H1 (cell line): ENCODE results near the gene ASTN2. TPM values are rescaled to one million over a fixed set of nuclear protein-coding genes. Genes with fewer than 3 reads are reported as not detected.

Experiments used
- BACH1 ChIP-seq: IDR thresholded peaks from 2 replicates; pipeline ENCODE4 v1.6.1; 2012; ENCODE audit warnings: low read length, improper control_type of control experiment
- CHD7 ChIP-seq: fragments of 300-600 bp; sonication (generic); IDR thresholded peaks from 2 replicates; pipeline ENCODE4 v1.7.1; 2012; ENCODE audit warnings: low read length, moderate library complexity, mild to moderate bottlenecking, inconsistent platforms; ENCODE audit not compliant: insufficient replicate concordance
- JUN ChIP-seq: IDR thresholded peaks from 2 replicates; pipeline ENCODE4 v1.6.1; 2011; ENCODE audit warnings: low read depth, mild to moderate bottlenecking, improper control_type of control experiment, low read length
- NANOG ChIP-seq: IDR thresholded peaks from 2 replicates; pipeline ENCODE4 v1.6.1; 2011; ENCODE audit warnings: low read length, low read depth, mild to moderate bottlenecking, inconsistent platforms; ENCODE audit not compliant: insufficient read depth, poor library complexity, severe bottlenecking
- PHF8 ChIP-seq: fragments of 200-600 bp; sonication (generic); conservative IDR thresholded peaks from 2 replicates; pipeline ENCODE4 v1.7.1; 2012; ENCODE audit warnings: low read depth, mild to moderate bottlenecking, inconsistent platforms, low read length, moderate library complexity
- YY1 ChIP-seq: IDR thresholded peaks from 2 replicates; pipeline ENCODE4 v1.6.1; 2011; ENCODE audit warnings: low read depth, mild to moderate bottlenecking, low read length
- ZNF274 ChIP-seq: IDR thresholded peaks from 2 replicates; pipeline ENCODE4 v1.7.0; 2012; ENCODE audit warnings: low read length, borderline replicate concordance; ENCODE audit errors: extremely low read depth
- polyA plus RNA-seq, 7 experiments: library from polyadenylated mRNA; depleted of rRNA in 3 of 7; stranded (reverse) in 5 of 7; unstranded in 2 of 7; fragments of >200 nt in 5 of 7; fragments of 200-250 nt in 2 of 7; gene quantifications; 1 replicate in 5 of 7; 2 replicates in 1 of 7; 4 replicates in 1 of 7; pipeline versions ENCODE4 v1.2.1 to v1.2.3, GENCODE V29; 2011 to 2013; ENCODE audit warnings: missing spikeins in 2 of 7, mixed read lengths in 2 of 7
- total RNA-seq: library from RNA; stranded (reverse); fragmentation: NEBNext Ultra II Directional; extraction: Animal tissue kit (Norgen Biotek cat#: 25700); gene quantifications from 2 replicates; pipeline ENCODE4 v1.2.1, GENCODE V29; 2021

Gene ASTN2
- total and polyA plus RNA-seq, 2 of the 8 experiments (the other 6 are each of a cell fraction or from before 2014, with no cell fraction given), result 8.2 to 13.7 TPM

- no peak for TF ChIP-seq PHF8
- no peak for TF ChIP-seq YY1
- no peak for TF ChIP-seq CHD7
- TF ChIP-seq NANOG, result no peak
- TF ChIP-seq JUN, result no peak
- no peak for TF ChIP-seq BACH1
- TF ChIP-seq ZNF274, result no peak
Observed at GRCh38 chr9:116464987-116465571, 949.8 kb downstream of the ASTN2 start (continued).
